ENCODE results near the gene MSI1. TPM values are rescaled to one million over a fixed set of nuclear protein-coding genes. Genes with fewer than 3 reads are reported as not detected.

The MSI1 gene
- total RNA-seq, 4 donors from 2014 or later: 0.16 TPM; not detected in 3

GRCh38 chr12:120359128-120359527 lies 9.8 kb downstream of the MSI1 start:
- intact Hi-C loops (cut with DNase I; ENCODE audit: low total_unique reads): loop anchor here (5.0 kb wide), 1 partner anchor 288 kb away; no protein-coding TSS in a partner anchor

GRCh38 chr12:120358412-120359100 lies 10.4 kb downstream of the MSI1 start:
- Histone ChIP-seq H3K9me3 (no peaks in the 10 kb centered on the region), H3K4me3 (no peak overlapping the region), H3K27ac (no peak overlapping the region), H3K27me3 (peaks cover 10 to 17% (median 14%) of the 10 kb centered on the region in 3 donors), H3K4me1 (peaks cover 0 to 7% of the 10 kb centered on the region in 2 donors), H3K36me3 (no peaks in the 10 kb centered on the region)
- DNase-seq: no peak
- no peak for TF ChIP-seq POLR2A (IDR thresholded peaks at IDR 0.05)
- TF ChIP-seq CTCF (IDR thresholded peaks at IDR 0.05 in 4 of 5, conservative IDR thresholded peaks at IDR 0.05 in 1 of 5): no peak
- no peak for ATAC-seq
- intact Hi-C loops (cut with DNase I; ENCODE audit: low total_unique reads) (loop anchor here (5.0 kb wide), 1 partner anchor 289 kb away; no protein-coding TSS in a partner anchor), in situ Hi-C loops (cut with MboI; ENCODE audit: low sequenced_read_pairs in 4 of 4) (loop anchor here in 2 of 4 donors (10.0 kb wide), 1 partner anchor 66 kb away; no protein-coding TSS in a partner anchor)

More at GRCh38 chr12:120359128-120359527, 9.8 kb downstream of the MSI1 start:
- no peaks in the 10 kb centered on the region for H3K36me3 ChIP-seq
- no peak overlapping the region for H3K27ac ChIP-seq
- in situ Hi-C loops (cut with MboI; ENCODE audit: low sequenced_read_pairs in 4 of 4): loop anchor here in 2 of 4 donors (10.0 kb wide), 1 partner anchor 66 kb away; no protein-coding TSS in a partner anchor
- H3K9me3 ChIP-seq: no peaks in the 10 kb centered on the region
- TF ChIP-seq CTCF (IDR thresholded peaks at IDR 0.05 in 4 of 5, conservative IDR thresholded peaks at IDR 0.05 in 1 of 5) (no peak), POLR2A (IDR thresholded peaks at IDR 0.05) (no peak)
- H3K27me3 ChIP-seq: peaks cover 10 to 17% (median 14%) of the 10 kb centered on the region in 3 donors
- no peak for ATAC-seq
- H3K4me1 ChIP-seq: peaks cover 0 to 7% of the 10 kb centered on the region in 2 donors
- DNase-seq: no peak
- no peak overlapping the region for H3K4me3 ChIP-seq

- in situ Hi-C loops (cut with MboI; ENCODE audit: low sequenced_read_pairs in 4 of 4) (loop anchor here in 2 of 4 donors (10.0 kb wide), 1 partner anchor 68 kb away; no protein-coding TSS in a partner anchor), intact Hi-C loops (cut with DNase I; ENCODE audit: low total_unique reads) (loop anchor here (5.0 kb wide), 1 partner anchor 290 kb away; no protein-coding TSS in a partner anchor)
- H3K27me3 ChIP-seq: peaks cover 5 to 11% (median 10%) of the 10 kb centered on the region in 3 donors
- no peaks in the 10 kb centered on the region for H3K36me3 ChIP-seq
- H3K27ac ChIP-seq: no peak overlapping the region
- TF ChIP-seq POLR2A (IDR thresholded peaks at IDR 0.05) (no peak), CTCF (IDR thresholded peaks at IDR 0.05 in 4 of 5, conservative IDR thresholded peaks at IDR 0.05 in 1 of 5) (no peak)
- DNase-seq: no peak
- no peaks in the 10 kb centered on the region for H3K9me3 ChIP-seq
- ATAC-seq: no peak
- no peak overlapping the region for H3K4me3 ChIP-seq
- H3K4me1 ChIP-seq: peaks cover 0 to 7% of the 10 kb centered on the region in 2 donors
Measured at GRCh38 chr12:120357104-120357503, 11.9 kb downstream of the MSI1 start.

- H3K4me3 ChIP-seq: no peak overlapping the region
- H3K36me3 ChIP-seq: no peaks in the 10 kb centered on the region
- H3K4me1 ChIP-seq: peaks cover 0 to 3% of the 10 kb centered on the region in 2 donors
- H3K9me3 ChIP-seq: no peaks in the 10 kb centered on the region
- H3K27me3 ChIP-seq: peaks cover 3 to 6% (median 5%) of the 10 kb centered on the region in 3 donors
- DNase-seq (peak; percentile 48 to 63), ATAC-seq (peak; percentile 83 to 92)
- TF ChIP-seq POLR2A (IDR thresholded peaks at IDR 0.05) (no peak), CTCF (IDR thresholded peaks at IDR 0.05 in 4 of 5, conservative IDR thresholded peaks at IDR 0.05 in 1 of 5) (peak; percentile 52 to 86 (median 83))
- intact Hi-C loops (cut with DNase I; ENCODE audit: low total_unique reads) (loop anchor here (1.0 to 5.0 kb wide), 2 partner anchors 74 to 291 kb away; no protein-coding TSS in a partner anchor), in situ Hi-C loops (cut with MboI; ENCODE audit: low sequenced_read_pairs in 4 of 4) (loop anchor here in 2 of 4 donors (10.0 kb wide), 1 partner anchor 68 kb away; no protein-coding TSS in a partner anchor)
- H3K27ac ChIP-seq: no peak overlapping the region
Measured at GRCh38 chr12:120356567-120357030, 12.4 kb downstream of the MSI1 start.

Measured in gastrocnemius medialis (tissue), 4 donors.